K562 (cell line): ENCODE data around the gene CD4.

ENCODE experiments used
- BRCA1 ChIP-seq, 2 experiments: fragments of 450-650 bp in 1 of 2; sonication (generic) in 1 of 2; formaldehyde crosslinking in 1 of 2; IDR thresholded peaks; 2 replicates each; pipeline versions ENCODE4 v1.5.0 to v1.6.1; 2017 to 2020; ENCODE audit warnings: mild to moderate bottlenecking in 1 of 2, missing genetic modification reagents in 1 of 2
- REST ChIP-seq, 2 experiments: fragments of 450-650 bp; formaldehyde crosslinking in 1 of 2; IDR thresholded peaks; 2 replicates each; pipeline versions ENCODE4 v1.4.0 to v1.6.1; 2014 to 2020; ENCODE audit warnings: mild to moderate bottlenecking in 2 of 2, borderline replicate concordance in 1 of 2, low read depth in 1 of 2
- TFAM ChIP-seq: fragments of 250-450 bp; sonication (Bioruptor Pico); conservative IDR thresholded peaks from 2 replicates; pipeline ENCODE4 v1.5.0; 2021; ENCODE audit warnings: mild to moderate bottlenecking, moderate library complexity
- ZFP1 ChIP-seq: fragments of 450-650 bp; formaldehyde crosslinking; IDR thresholded peaks from 2 replicates; pipeline ENCODE4 v1.4.0; 2020; ENCODE audit warnings: mild to moderate bottlenecking, mixed read lengths
- ZNF212 ChIP-seq: fragments of 450-650 bp; formaldehyde crosslinking; IDR thresholded peaks from 2 replicates; pipeline ENCODE4 v1.4.0; 2020; ENCODE audit warnings: mild to moderate bottlenecking

GRCh38 chr12:6840761-6841515, 51.6 kb downstream of the CD4 start, which contains the start of gene GNB3:
- no peak for TF ChIP-seq ZFP1
- no peak for TF ChIP-seq TFAM
- no peak for TF ChIP-seq ZNF212 (CRISPR knock-in tag)
- TF ChIP-seq BRCA1 (IDR thresholded peaks at IDR 0.05), result no peak
- no peak for TF ChIP-seq BRCA1 (CRISPR knock-in tag; IDR thresholded peaks at IDR 0.05)
- TF ChIP-seq REST (IDR thresholded peaks at IDR 0.05; ENCODE audit: borderline replicate concordance), result no peak
- no peak for TF ChIP-seq REST (CRISPR knock-in tag; IDR thresholded peaks at IDR 0.05; ENCODE audit: low read depth)
